H1 (cell line): ENCODE results near the gene ARID1B. TPM values are rescaled to one million over a fixed set of nuclear protein-coding genes. Genes with fewer than 3 reads are reported as not detected.

ENCODE experiments used
- ATF3 ChIP-seq: IDR thresholded peaks from 2 replicates; pipeline ENCODE4 v1.6.1; 2011; ENCODE audit warnings: low read depth, mild to moderate bottlenecking, low read length; ENCODE audit not compliant: insufficient read depth
- BACH1 ChIP-seq: IDR thresholded peaks from 2 replicates; pipeline ENCODE4 v1.6.1; 2012; ENCODE audit warnings: low read length, improper control_type of control experiment
- CBX5 ChIP-seq: fragments of 300-800, 300-1000 bp; sonication (generic); IDR thresholded peaks from 2 replicates; pipeline ENCODE4 v1.7.1; 2016; ENCODE audit warnings: antibody characterized with exemption, low read length, low read depth
- CHD7 ChIP-seq: fragments of 300-600 bp; sonication (generic); IDR thresholded peaks from 2 replicates; pipeline ENCODE4 v1.7.1; 2012; ENCODE audit warnings: low read length, moderate library complexity, mild to moderate bottlenecking, inconsistent platforms; ENCODE audit not compliant: insufficient replicate concordance
- EGR1 ChIP-seq: IDR thresholded peaks from 2 replicates; pipeline ENCODE4 v1.6.1; 2011; ENCODE audit warnings: low read depth, low read length, borderline replicate concordance
- YY1 ChIP-seq: IDR thresholded peaks from 2 replicates; pipeline ENCODE4 v1.6.1; 2011; ENCODE audit warnings: low read depth, mild to moderate bottlenecking, low read length
- ZNF274 ChIP-seq: IDR thresholded peaks from 2 replicates; pipeline ENCODE4 v1.7.0; 2012; ENCODE audit warnings: low read length, borderline replicate concordance; ENCODE audit errors: extremely low read depth
- polyA plus RNA-seq, 7 experiments: library from polyadenylated mRNA; depleted of rRNA in 3 of 7; stranded (reverse) in 5 of 7; unstranded in 2 of 7; fragments of >200 nt in 5 of 7; fragments of 200-250 nt in 2 of 7; gene quantifications; 1 replicate in 5 of 7; 2 replicates in 1 of 7; 4 replicates in 1 of 7; pipeline versions ENCODE4 v1.2.1 to v1.2.3, GENCODE V29; 2011 to 2013; ENCODE audit warnings: missing spikeins in 2 of 7, mixed read lengths in 2 of 7
- total RNA-seq: library from RNA; stranded (reverse); fragmentation: NEBNext Ultra II Directional; extraction: Animal tissue kit (Norgen Biotek cat#: 25700); gene quantifications from 2 replicates; pipeline ENCODE4 v1.2.1, GENCODE V29; 2021

ARID1B gene
- total and polyA plus RNA-seq, 2 of the 8 experiments (the other 6 are each of a cell fraction or from before 2014, with no cell fraction given), result 24.3 to 70.3 TPM

- no peak for TF ChIP-seq CHD7
- TF ChIP-seq EGR1, result no peak
- no peak for TF ChIP-seq ATF3
- no peak for TF ChIP-seq YY1
- no peak for TF ChIP-seq ZNF274
- TF ChIP-seq CBX5, result no peak
- no peak for TF ChIP-seq BACH1
- TF ChIP-seq, all 59 proteins: peak for 0
Measured at GRCh38 chr6:156971153-156971885, 194.1 kb downstream of the ARID1B start (continued).
